ENCODE data around the gene SLC25A15. TPM values are rescaled to one million over a fixed set of nuclear protein-coding genes. Genes with fewer than 3 reads are reported as not detected.
"Not testable (repeated sequence)": the region's sequence is repeated elsewhere in the genome, so short reads cannot be mapped to it uniquely, and the experiment has no call there.

Gene SLC25A15
- total RNA-seq, 1 experiment from 2014 or later, result 16.4 TPM

DNA sequence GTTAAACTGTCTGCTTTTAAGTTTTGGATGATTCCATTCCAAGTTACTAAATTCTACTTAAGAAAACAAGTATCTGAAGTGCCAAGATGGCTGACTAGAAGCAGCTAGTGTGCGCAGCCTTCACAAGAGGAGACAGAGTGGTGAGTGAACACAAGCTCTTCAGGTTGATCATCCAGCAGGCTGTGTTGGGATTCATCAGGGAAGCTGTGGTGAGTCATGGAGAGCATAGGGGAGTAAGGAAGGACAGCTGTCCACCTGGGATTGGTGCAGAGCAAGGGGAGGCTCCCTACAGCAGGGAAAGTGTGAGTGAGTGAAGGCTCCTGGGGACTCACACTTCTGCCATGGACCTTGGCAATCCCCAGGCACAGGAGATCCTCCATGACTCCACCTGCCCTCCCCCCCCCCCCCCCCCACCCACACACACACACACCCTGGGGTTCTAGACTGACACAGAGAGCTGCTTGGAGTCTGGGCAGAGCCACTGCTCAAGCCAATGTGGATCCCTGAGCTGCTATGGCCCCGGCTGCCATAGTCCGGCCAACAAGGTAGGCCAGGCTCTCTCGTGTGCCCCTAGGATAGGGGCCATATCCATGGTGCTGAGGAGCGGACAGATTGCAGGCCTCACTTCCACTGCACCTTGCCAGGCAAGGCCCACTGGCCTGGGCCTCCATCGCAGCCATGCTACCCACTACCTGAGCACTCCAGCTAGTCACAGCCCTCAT, 23.5 kb downstream of the SLC25A15 start:
- Histone ChIP-seq H3K9me3 (replicated peaks) (no peaks in the 10 kb centered on the region), H3K36me3 (no peaks in the 10 kb centered on the region), H3K4me1 (replicated peaks) (no peaks in the 10 kb centered on the region), H3K4me3 (no peak overlapping the region), H3K27me3 (replicated peaks) (no peaks in the 10 kb centered on the region), H3K27ac (no peak overlapping the region)
- DNase-seq (ENCODE audit: low read depth in 1 of 2, low spot score in 2 of 2), result no peak

DNA sequence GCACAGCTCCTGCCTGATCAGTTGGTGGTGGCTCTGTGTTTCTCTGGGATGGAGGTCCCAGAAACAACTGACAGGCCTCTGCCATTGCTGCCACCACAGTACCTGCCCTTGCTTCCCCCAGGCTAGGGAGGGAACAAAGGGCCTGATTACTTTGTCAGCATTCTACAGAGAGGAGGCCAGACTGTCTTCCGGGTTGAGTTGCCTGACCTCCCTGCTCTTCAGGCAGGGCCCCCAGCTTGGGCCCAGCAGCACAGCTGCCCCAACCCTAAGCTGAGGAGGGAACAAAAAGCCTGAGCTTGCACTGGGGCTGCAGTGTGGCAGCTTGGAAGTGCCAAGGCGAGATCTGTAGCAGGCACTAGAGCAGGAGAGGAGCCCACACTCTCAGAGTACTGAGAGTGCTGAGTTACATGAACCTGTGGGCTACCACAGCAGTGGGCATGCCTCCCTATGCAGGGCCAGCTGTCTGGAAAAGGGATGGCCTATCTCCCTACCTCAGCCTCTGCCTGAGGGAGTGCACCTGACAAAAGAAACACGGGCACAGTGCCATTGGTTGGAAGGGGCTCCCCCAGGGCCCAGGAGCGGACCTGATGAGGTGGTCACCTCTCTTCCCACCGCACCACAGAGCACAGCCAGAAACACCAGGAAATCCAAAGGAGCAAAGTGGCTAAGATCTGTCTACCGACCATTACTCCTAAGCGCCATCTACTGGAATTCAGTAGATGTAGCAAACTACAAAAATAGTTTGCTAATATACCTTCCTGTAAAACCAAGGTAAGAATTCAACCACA, 24.4 kb downstream of the SLC25A15 start:
- DNase-seq (ENCODE audit: low read depth in 1 of 2, low spot score in 2 of 2), result peak in 1 of 2 experiments; percentile 15
- no peak overlapping the region for H3K4me3 ChIP-seq
- H3K4me1 ChIP-seq (replicated peaks), result no peaks in the 10 kb centered on the region
- no peaks in the 10 kb centered on the region for H3K36me3 ChIP-seq
- H3K9me3 ChIP-seq (replicated peaks), result no peaks in the 10 kb centered on the region
- H3K27ac ChIP-seq, result no peak overlapping the region
- no peaks in the 10 kb centered on the region for H3K27me3 ChIP-seq (replicated peaks)

DNA sequence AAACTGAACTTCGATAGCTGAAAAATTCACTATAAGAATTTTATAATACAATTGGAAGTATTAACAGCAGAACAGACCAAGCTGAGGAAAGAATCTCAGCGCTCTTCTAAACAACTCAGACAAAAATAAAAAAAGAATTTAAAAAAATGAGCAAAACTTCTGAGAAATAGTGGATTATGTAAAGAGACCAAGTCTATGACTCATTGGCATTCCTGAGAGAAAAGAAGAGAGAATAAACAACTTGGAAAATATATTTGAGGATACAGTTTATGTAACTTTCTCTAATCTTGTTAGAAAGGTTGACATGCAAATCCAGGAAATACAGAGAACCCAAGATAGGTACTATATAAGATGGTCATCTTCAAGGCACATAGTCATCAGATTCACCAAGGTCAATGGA, 25.4 kb downstream of the SLC25A15 start:
- Histone ChIP-seq H3K4me3 (no peak overlapping the region), H3K27me3 (replicated peaks) (no peaks in the 10 kb centered on the region), H3K36me3 (no peaks in the 10 kb centered on the region), H3K27ac (no peak overlapping the region), H3K4me1 (replicated peaks) (no peaks in the 10 kb centered on the region), H3K9me3 (replicated peaks) (no peaks in the 10 kb centered on the region)
- peak in 1 of 2 experiments; percentile 9 for DNase-seq (ENCODE audit: low read depth in 1 of 2, low spot score in 2 of 2)

DNA sequence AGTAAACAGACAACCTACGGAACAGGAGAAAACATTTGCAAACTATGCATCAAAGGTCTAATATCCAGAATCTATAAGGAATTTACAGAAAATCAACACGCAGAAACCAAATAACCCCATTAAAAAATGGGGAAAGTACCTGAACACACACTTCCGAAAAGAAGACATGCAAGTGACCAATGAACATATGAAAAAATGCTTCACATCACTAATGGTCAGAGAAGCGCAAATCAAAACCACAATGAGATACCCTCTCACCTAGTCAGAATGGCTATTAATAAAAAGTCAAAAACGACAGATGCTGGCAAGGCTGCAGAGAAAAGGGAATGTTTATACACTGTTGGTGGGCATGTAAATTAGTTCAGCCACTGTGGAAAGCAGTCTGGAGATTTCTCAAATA, 29.5 kb downstream of the SLC25A15 start:
- Histone ChIP-seq H3K4me1 (replicated peaks) (no peaks in the 10 kb centered on the region), H3K36me3 (no peaks in the 10 kb centered on the region), H3K27ac (no peak overlapping the region), H3K4me3 (no peak overlapping the region), H3K27me3 (replicated peaks) (no peaks in the 10 kb centered on the region), H3K9me3 (replicated peaks) (no peaks in the 10 kb centered on the region)
- DNase-seq (ENCODE audit: low read depth in 1 of 2, low spot score in 2 of 2), result no peak

DNA sequence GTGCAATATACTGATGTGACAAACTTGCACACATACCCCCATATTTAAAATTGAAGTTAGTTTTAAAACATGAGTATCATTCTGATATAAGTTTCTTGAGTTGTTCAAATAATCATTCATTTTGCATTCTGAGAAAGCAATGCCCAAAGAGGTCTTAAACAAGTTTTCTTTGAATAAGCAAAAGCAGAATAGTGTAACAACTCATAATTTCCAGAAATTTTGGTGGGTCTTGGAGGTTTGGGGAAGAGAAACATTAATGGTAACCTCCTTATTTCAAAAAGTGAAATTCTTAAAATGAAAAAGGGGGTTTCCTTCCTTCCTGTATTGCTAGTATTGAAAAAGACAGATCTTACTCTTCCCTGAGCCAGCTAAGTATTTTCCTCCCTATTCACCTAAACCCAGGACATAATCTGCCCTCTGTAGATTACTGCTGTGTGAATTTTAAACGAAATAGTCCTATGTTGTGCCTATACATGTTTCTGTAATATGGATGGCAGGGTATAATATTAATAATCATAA, 30.4 kb downstream of the SLC25A15 start:
- H3K4me3 ChIP-seq, result no peak overlapping the region
- no peaks in the 10 kb centered on the region for H3K27me3 ChIP-seq (replicated peaks)
- no peaks in the 10 kb centered on the region for H3K9me3 ChIP-seq (replicated peaks)
- no peaks in the 10 kb centered on the region for H3K4me1 ChIP-seq (replicated peaks)
- no peak overlapping the region for H3K27ac ChIP-seq
- no peak for DNase-seq (ENCODE audit: low read depth in 1 of 2, low spot score in 2 of 2)
- no peaks in the 10 kb centered on the region for H3K36me3 ChIP-seq

DNA sequence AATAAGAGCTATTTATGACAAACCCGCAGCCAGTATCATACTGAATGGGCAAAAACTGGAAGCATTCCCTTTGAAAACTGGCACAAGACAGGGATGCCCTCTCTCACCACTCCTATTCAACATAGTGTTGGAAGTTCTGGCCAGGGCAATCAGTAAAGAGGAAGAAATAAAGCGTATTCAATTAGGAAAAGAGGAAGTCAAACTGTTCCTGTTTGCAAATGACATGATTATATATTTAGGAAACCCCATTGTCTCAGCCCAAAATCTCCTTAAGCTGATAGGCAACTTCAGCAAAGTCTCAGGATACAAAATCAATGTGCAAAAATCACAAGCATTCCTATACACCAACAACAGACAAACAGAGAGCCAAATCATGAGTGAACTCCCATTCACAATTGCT, 50.3 kb downstream of the SLC25A15 start:
- H3K27ac ChIP-seq; H3K4me3 ChIP-seq; H3K36me3 ChIP-seq; DNase-seq (ENCODE audit: low read depth in 1 of 2, low spot score in 2 of 2); H3K4me1 ChIP-seq (replicated peaks); H3K9me3 ChIP-seq (replicated peaks); H3K27me3 ChIP-seq (replicated peaks): not testable (repeated sequence)

DNA sequence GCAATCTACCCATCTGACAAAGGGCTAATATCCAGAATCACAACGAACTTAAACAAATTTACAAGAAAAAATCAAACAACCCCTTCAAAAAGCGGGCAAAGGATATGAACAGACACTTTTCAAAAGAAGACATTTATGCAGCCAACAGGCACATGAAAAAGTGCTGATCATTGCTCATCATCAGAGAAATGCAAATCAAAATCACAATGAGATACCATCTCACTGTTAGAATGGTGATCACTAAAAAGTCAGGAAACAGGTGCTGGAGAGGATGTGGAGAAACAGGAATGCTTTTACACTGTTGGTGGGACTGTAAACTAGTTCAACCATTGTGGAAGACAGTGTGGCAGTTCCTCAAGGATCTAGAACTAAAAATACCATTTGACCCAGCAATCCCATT, 51.5 kb downstream of the SLC25A15 start:
- not testable (repeated sequence) for H3K4me3 ChIP-seq; H3K36me3 ChIP-seq; DNase-seq (ENCODE audit: low read depth in 1 of 2, low spot score in 2 of 2); H3K9me3 ChIP-seq (replicated peaks); H3K27ac ChIP-seq; H3K4me1 ChIP-seq (replicated peaks); H3K27me3 ChIP-seq (replicated peaks)

Other genes starting within 250 kb of the SLC25A15 start
- 3.7 and 4.5 TPM in 2 replicates for gene FOXO1, start 123.0 kb upstream of the SLC25A15 start, total RNA-seq (2014; rRNA removed; shearing (Covaris generic))
- gene MRPS31, start 18.4 kb upstream of the SLC25A15 start, total RNA-seq (2014; rRNA removed; shearing (Covaris generic)), result 7.8 and 8.2 TPM in 2 replicates
- gene ELF1, start 229.7 kb downstream of the SLC25A15 start, total RNA-seq (2014; rRNA removed; shearing (Covaris generic)), result 8.6 and 9.4 TPM in 2 replicates